Lower lobe of right lung (tissue), 2 donors: ENCODE data around the gene UGT1A5. TPM values are rescaled to one million over a fixed set of nuclear protein-coding genes. Genes with fewer than 3 reads are reported as not detected.

Experiments
- ATAC-seq, 2 donors: fragments of 200-7000 bp; cut with Tn5 transposase; one replicate each; pipeline ENCODE4 v1.9.1; 2020 to 2022; ENCODE audit warnings: mild to moderate bottlenecking in 2 of 2, moderate library complexity in 2 of 2
- DNase-seq: peaks from one replicate; pipeline ENCODE4 v3.0.0-alpha.2; 2020
- H3K27ac ChIP-seq: fragments of 200-600 bp; one replicate; pipeline ENCODE4 v1.8.0; 2022
- H3K27me3 ChIP-seq: fragments of 200-600 bp; one replicate; pipeline ENCODE4 v1.8.0; 2022; ENCODE audit warnings: low read depth
- H3K36me3 ChIP-seq: fragments of 200-600 bp; one replicate; pipeline ENCODE4 v1.8.0; 2022; ENCODE audit warnings: mild to moderate bottlenecking
- H3K4me1 ChIP-seq: fragments of 200-600 bp; one replicate; pipeline ENCODE4 v1.8.0; 2022
- H3K4me3 ChIP-seq: fragments of 200-600 bp; one replicate; pipeline ENCODE4 v1.8.0; 2022; ENCODE audit warnings: mild to moderate bottlenecking
- H3K9me3 ChIP-seq: fragments of 200-600 bp; one replicate; pipeline ENCODE4 v1.8.0; 2022
- intact Hi-C: fragments of 100-400 bp; cut with DNase I; formaldehyde crosslinking; loops from one replicate; pipeline ENCODE4 v1.11.0; 2022
- total RNA-seq: library from RNA; stranded (reverse); fragmentation: NEBNext Ultra II Directional; extraction: Animal tissue kit (Norgen Biotek cat#: 25700); gene quantifications from one replicate; pipeline ENCODE4 v1.2.1, GENCODE V29; 2021
- TF ChIP-seq, protein P1 (sequence below): fragments of 200-600 bp; IDR thresholded peaks from one replicate; pipeline ENCODE4 v1.8.0; 2022; ENCODE audit warnings: antibody characterized with exemption, mild to moderate bottlenecking
- donor health status: DM: no; HTN: yes; CAD: no; lungs with severe emphysema.

Gene UGT1A5
- total RNA-seq, 1 donor from 2014 or later = 0.27 TPM

DNA sequence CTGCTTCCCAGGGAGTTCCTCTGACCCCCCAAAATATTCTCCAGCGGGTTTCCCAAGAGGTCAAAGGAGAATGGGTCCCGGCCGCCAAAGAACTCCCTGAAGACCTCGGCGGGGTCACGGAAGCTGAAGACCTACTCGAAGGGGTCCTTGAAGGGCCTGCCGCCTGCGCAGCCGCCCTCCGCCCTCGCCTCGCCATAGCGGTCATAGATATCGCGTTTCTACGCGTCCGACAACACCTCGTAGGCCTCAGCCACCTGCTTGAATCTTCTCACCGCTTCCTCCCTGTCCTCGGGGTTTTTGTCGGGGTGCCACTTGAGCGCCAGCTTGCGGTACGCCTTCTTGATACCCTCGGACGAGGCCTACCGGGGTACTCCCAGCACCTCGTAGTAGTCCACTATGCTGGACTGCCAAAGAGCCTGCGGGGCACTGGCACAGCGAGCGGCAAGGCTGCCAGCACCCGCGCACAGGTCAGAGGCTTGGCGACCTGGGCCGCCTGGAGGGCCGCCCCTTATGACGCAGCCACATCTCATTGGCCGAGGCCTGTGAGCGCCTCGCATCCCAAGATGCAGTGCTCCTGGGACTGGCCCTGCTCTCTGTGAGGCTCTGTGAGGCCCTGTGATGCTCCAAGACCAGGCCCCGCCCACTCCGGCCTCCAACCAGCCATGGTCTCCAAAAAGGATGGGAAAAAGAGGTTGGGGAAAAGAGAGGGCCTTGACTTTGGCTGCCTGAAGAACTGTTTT lies 42.3 kb downstream of the UGT1A5 start:
- no peaks in the 10 kb centered on the region for H3K36me3 ChIP-seq
- H3K27me3 ChIP-seq = no peaks in the 10 kb centered on the region
- TF ChIP-seq, protein P1, sequence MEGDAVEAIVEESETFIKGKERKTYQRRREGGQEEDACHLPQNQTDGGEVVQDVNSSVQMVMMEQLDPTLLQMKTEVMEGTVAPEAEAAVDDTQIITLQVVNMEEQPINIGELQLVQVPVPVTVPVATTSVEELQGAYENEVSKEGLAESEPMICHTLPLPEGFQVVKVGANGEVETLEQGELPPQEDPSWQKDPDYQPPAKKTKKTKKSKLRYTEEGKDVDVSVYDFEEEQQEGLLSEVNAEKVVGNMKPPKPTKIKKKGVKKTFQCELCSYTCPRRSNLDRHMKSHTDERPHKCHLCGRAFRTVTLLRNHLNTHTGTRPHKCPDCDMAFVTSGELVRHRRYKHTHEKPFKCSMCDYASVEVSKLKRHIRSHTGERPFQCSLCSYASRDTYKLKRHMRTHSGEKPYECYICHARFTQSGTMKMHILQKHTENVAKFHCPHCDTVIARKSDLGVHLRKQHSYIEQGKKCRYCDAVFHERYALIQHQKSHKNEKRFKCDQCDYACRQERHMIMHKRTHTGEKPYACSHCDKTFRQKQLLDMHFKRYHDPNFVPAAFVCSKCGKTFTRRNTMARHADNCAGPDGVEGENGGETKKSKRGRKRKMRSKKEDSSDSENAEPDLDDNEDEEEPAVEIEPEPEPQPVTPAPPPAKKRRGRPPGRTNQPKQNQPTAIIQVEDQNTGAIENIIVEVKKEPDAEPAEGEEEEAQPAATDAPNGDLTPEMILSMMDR = no peak
- DNase-seq = no peak
- H3K4me1 ChIP-seq = no peaks in the 10 kb centered on the region
- H3K27ac ChIP-seq = no peak overlapping the region
- ATAC-seq = no peak
- no peak overlapping the region for H3K4me3 ChIP-seq
- intact Hi-C loops = no loop called here
- H3K9me3 ChIP-seq = peaks cover 8% of the 10 kb centered on the region

DNA sequence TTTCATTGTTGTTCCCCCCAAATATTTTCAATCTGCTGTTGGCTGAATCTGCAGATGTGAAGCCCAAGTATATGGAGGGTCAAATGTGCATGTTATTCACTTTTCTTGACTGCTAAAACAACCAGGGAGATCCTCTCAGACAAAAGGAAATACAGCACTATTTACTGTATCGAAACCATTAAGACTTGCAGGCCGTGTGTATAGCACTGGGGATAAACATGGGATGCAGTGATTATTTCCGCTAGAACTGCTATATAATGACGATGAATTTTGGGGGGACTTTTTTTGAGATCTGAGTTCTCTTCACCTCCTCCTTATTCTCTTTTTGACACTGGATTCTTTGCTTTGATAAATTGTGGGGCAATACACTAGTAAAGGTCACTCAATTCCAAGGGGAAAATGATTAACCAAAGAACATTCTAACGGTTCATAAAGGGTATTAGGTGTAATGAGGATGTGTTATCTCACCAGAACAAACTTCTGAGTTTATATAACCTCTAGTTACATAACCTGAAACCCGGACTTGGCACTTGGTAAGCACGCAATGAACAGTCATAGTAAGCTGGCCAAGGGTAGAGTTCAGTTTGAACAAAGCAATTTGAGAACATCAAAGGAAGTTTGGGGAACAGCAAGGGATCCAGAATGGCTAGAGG lies 43.8 kb downstream of the UGT1A5 start:
- no peak overlapping the region for H3K4me3 ChIP-seq
- ATAC-seq (peak in 1 of 2 donors; percentile 36), DNase-seq (no peak)
- H3K27me3 ChIP-seq = no peaks in the 10 kb centered on the region
- H3K9me3 ChIP-seq = no peaks in the 10 kb centered on the region
- no peaks in the 10 kb centered on the region for H3K36me3 ChIP-seq
- TF ChIP-seq, protein P1 = no peak
- no peak overlapping the region for H3K27ac ChIP-seq
- intact Hi-C loops = no loop called here
- no peaks in the 10 kb centered on the region for H3K4me1 ChIP-seq

DNA sequence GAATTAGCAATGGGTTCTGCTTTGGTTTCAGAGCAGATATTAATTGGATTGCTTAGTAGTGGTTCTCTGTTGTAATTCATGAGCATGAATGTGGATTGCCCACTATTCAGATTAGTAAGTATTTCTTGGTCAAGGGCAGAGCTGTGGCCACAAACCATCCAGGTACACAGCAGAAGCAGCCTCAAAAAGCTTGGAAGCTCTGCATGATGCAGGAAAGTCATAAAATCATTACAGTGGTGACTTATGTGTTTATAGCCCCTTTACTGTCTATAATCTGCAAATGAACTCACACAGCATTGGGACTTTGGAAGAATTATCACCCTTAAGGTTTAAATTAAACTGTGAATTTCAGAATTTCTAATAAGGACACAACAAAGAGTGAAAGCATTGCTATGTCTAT lies 45.4 kb downstream of the UGT1A5 start:
- H3K27ac ChIP-seq = no peak overlapping the region
- ATAC-seq (no peak), DNase-seq (no peak)
- TF ChIP-seq, protein P1 = no peak
- no peaks in the 10 kb centered on the region for H3K4me1 ChIP-seq
- peaks cover 2% of the 10 kb centered on the region for H3K27me3 ChIP-seq
- H3K4me3 ChIP-seq = no peak overlapping the region
- intact Hi-C loops = no loop called here
- no peaks in the 10 kb centered on the region for H3K36me3 ChIP-seq
- H3K9me3 ChIP-seq = no peaks in the 10 kb centered on the region

DNA sequence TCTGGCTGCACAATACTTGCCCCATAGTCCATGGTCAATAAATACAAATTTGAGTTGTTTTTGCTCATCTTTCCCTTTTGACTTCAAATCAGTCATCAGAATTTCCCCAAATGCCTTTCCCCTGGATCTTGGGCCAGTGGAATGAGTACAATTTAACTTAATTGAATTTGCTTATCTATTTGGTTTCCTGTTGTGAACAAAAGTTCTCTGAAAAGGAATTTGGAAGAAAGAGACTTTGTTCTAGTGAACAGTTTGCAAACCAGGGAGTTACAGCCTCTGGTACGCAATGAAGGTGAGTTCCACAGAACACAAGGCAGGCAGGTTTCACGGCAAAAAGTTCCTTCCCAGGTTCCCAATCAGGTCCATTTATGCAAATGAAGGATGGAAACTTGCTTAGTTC lies 46.1 kb downstream of the UGT1A5 start:
- Histone ChIP-seq H3K27me3 (peaks cover 5% of the 10 kb centered on the region), H3K4me1 (no peaks in the 10 kb centered on the region), H3K27ac (no peak overlapping the region), H3K9me3 (no peaks in the 10 kb centered on the region), H3K36me3 (no peaks in the 10 kb centered on the region), H3K4me3 (no peak overlapping the region)
- no peak for ATAC-seq
- TF ChIP-seq, protein P1 = no peak
- no peak for DNase-seq
- intact Hi-C loops = no loop called here

DNA sequence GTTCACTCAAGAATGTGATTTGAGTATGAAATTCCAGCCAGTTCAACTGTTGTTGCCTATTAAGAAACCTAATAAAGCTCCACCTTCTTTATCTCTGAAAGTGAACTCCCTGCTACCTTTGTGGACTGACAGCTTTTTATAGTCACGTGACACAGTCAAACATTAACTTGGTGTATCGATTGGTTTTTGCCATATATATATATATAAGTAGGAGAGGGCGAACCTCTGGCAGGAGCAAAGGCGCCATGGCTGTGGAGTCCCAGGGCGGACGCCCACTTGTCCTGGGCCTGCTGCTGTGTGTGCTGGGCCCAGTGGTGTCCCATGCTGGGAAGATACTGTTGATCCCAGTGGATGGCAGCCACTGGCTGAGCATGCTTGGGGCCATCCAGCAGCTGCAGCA lies 47.3 kb downstream of the UGT1A5 start, which contains the start of gene UGT1A1:
Gene UGT1A1 (plus strand): TSS at position 228 of the 400 bp plus-strand sequence. CDS start 18 bp downstream, at position 246.
- Histone ChIP-seq H3K36me3 (no peaks in the 10 kb centered on the region), H3K4me3 (no peak within 1 kb of the TSS), H3K9me3 (no peaks in the 10 kb centered on the region), H3K4me1 (no peaks in the 10 kb centered on the region), H3K27me3 (peaks cover 5% of the 10 kb centered on the region), H3K27ac (no peak within 1 kb of the TSS)
- no peak for ATAC-seq
- TF ChIP-seq, protein P1 = no peak
- intact Hi-C loops = no loop called here
- no peak for DNase-seq
